HepG2 (cell line): ENCODE results near the gene RBFOX1. TPM values are rescaled to one million over a fixed set of nuclear protein-coding genes. Genes with fewer than 3 reads are reported as not detected.

Experiments
- ATAC-seq: fragments of 200-7000 bp; cut with Tn5 transposase; 3 replicates; pipeline ENCODE4 v1.9.1; 2020; ENCODE audit warnings: mild to moderate bottlenecking, moderate library complexity
- BruUV-seq: library from RNA; stranded (reverse); fragments of 400-500 nt; replicated peaks from 2 replicates; lab custom pipeline; 2021; lab: Mats Ljungman, UMichigan
- CTCF ChIA-PET: fragments of 300-600 bp; formaldehyde crosslinking; extraction: SDS; loops from one replicate; lab custom pipeline; 2021; ENCODE audit warnings: low total read pairs, inconsistent platforms, low intra/inter-chr PET ratio; lab: Yijun Ruan, JAX
- POLR2A ChIA-PET: fragments of 350-600 bp; sonication (Branson Sonifier 250); formaldehyde crosslinking; loops from one replicate; lab custom pipeline; 2020; ENCODE audit warnings: antibody characterized with exemption, inconsistent platforms; lab: Yijun Ruan, JAX
- DNase-seq: peaks from one replicate; pipeline ENCODE4 v3.0.0-alpha.2; 2015; ENCODE audit warnings: low spot score
- FAIRE-seq: peaks from 3 replicates; lab custom pipeline; 2011; peaks lifted over from hg19 to GRCh38; lab: Jason Lieb, UNC
- H2AFZ ChIP-seq: one replicate; pipeline ENCODE4 v1.6.1; 2011; ENCODE audit warnings: low read length, inconsistent platforms
- H3K27ac ChIP-seq: fragments of 300-600 bp; 3 replicates; pipeline ENCODE4 v1.8.0; 2011; ENCODE audit warnings: mixed run types, mild to moderate bottlenecking, mixed read lengths, low read length, inconsistent platforms; ENCODE audit not compliant: insufficient read depth; ENCODE audit errors: extremely low read length
- H3K27me3 ChIP-seq, 2 experiments: fragments of 200-600 bp in 1 of 2; 2 replicates in 1 of 2; 3 replicates in 1 of 2; pipeline versions ENCODE4 v1.6.0 to v1.8.0; 2011; ENCODE audit warnings: low read length in 2 of 2, mild to moderate bottlenecking in 2 of 2, moderate library complexity in 2 of 2, inconsistent platforms in 1 of 2; ENCODE audit not compliant: insufficient read depth in 2 of 2, control insufficient read depth in 1 of 2
- H3K36me3 ChIP-seq, 2 experiments: fragments of 200-600 bp in 1 of 2; replicated peaks in 1 of 2; 2 replicates in 1 of 2; 3 replicates in 1 of 2; pipeline versions ENCODE4 v1.5.1 to v1.8.0; 2011; ENCODE audit warnings: low read length in 2 of 2, inconsistent platforms in 1 of 2; ENCODE audit not compliant: insufficient read depth in 2 of 2, control insufficient read depth in 1 of 2
- H3K4me1 ChIP-seq: 2 replicates; pipeline ENCODE4 v1.5.1; 2012; ENCODE audit warnings: low read length, inconsistent platforms; ENCODE audit not compliant: insufficient read depth
- H3K4me2 ChIP-seq: 2 replicates; pipeline ENCODE4 v1.6.0; 2011; ENCODE audit warnings: low read depth, low read length, inconsistent platforms
- H3K4me3 ChIP-seq, 3 experiments: fragments of 200-600 bp in 1 of 3; sonication (generic), shearing (Covaris generic) in 1 of 3; replicated peaks in 1 of 3; 2 replicates each; pipeline ENCODE4 v1.5.1; 2011 to 2016; ENCODE audit warnings: low read length in 3 of 3, inconsistent platforms in 2 of 3, low read depth in 2 of 3, mild to moderate bottlenecking in 2 of 3, control low read depth in 1 of 3, mixed read lengths in 1 of 3; ENCODE audit not compliant: insufficient read depth in 1 of 3
- H3K79me2 ChIP-seq: one replicate; pipeline ENCODE4 v1.6.1; 2011; ENCODE audit warnings: low read length, inconsistent platforms; ENCODE audit not compliant: insufficient read depth
- H3K9ac ChIP-seq: 2 replicates; pipeline ENCODE4 v1.6.0; 2011; ENCODE audit warnings: mild to moderate bottlenecking, low read depth, low read length, inconsistent platforms; ENCODE audit not compliant: insufficient read depth
- H3K9me3 ChIP-seq: 2 replicates; pipeline ENCODE4 v1.5.1; 2012; ENCODE audit warnings: mild to moderate bottlenecking, low read length
- H4K20me1 ChIP-seq: 2 replicates; pipeline ENCODE4 v1.6.0; 2011; ENCODE audit warnings: inconsistent platforms, mild to moderate bottlenecking, low read length, moderate library complexity; ENCODE audit not compliant: insufficient read depth
- CREB1 ChIP-seq, 2 experiments: fragments of 450-650 bp in 1 of 2; IDR thresholded peaks; 2 replicates each; pipeline ENCODE4 v1.6.1; 2016 to 2017; ENCODE audit warnings: control low read depth in 1 of 2, mild to moderate bottlenecking in 1 of 2, missing compliant biosample characterization in 1 of 2, missing genetic modification characterization in 1 of 2
- KDM6A ChIP-seq: IDR thresholded peaks from 2 replicates; pipeline ENCODE4 v1.6.1; 2016; ENCODE audit warnings: low read depth
- NCOA1 ChIP-seq: sonication (generic); formaldehyde crosslinking; IDR thresholded peaks from 2 replicates; pipeline ENCODE4 v1.9.0; 2021; ENCODE audit warnings: missing genetic modification reagents
- SRSF1 ChIP-seq: fragments of 200-400 bp; formaldehyde crosslinking; optimal IDR thresholded peaks from 2 replicates; pipeline ENCODE3; 2017; ENCODE audit warnings: mild to moderate bottlenecking, low read depth, low read length, moderate library complexity
- ZNF296 ChIP-seq: sonication (generic); formaldehyde crosslinking; conservative IDR thresholded peaks from 2 replicates; pipeline ENCODE4 v1.5.0; 2020; ENCODE audit warnings: mild to moderate bottlenecking, missing genetic modification reagents
- ZNF326 ChIP-seq: sonication (generic); formaldehyde crosslinking; IDR thresholded peaks from 2 replicates; pipeline ENCODE4 v1.4.0; 2020; ENCODE audit warnings: missing genetic modification reagents, borderline replicate concordance
- ZNF432 ChIP-seq: sonication (generic); formaldehyde crosslinking; IDR thresholded peaks from 2 replicates; pipeline ENCODE4 v1.5.0; 2020; ENCODE audit warnings: missing genetic modification reagents, mild to moderate bottlenecking, borderline replicate concordance
- ZNF672 ChIP-seq: sonication (generic); formaldehyde crosslinking; IDR thresholded peaks from 2 replicates; pipeline ENCODE4 v1.8.1; 2022; ENCODE audit warnings: missing genetic modification reagents
- WGBS: methylation state at CpG from one replicate; pipeline ENCODE4 v1.1.6; 2017; ENCODE audit warnings: low lambda C conversion rate; 5-methylcytosine and 5-hydroxymethylcytosine counted together
- in situ Hi-C: cut with HindIII; loops from 2 replicates; pipeline ENCODE4 v1.10.0; 2017; ENCODE audit warnings: low pct_unique_long_range_greater_than_20kb; ENCODE audit not compliant: extremely low pct_ligation_motif_present
- intact Hi-C: fragments of 100-400 bp; cut with micrococcal nuclease; formaldehyde crosslinking; loops from one replicate; pipeline ENCODE4 v1.10.0; 2022; ENCODE audit not compliant: unreplicated experiment
- polyA plus RNA-seq, 8 experiments: library from polyadenylated mRNA; depleted of rRNA in 3 of 8; stranded (reverse) in 7 of 8; unstranded in 1 of 8; fragments of >200 nt; fragmentation: Illumina TruSeq in 4 of 8; extraction: Trizol in 4 of 8; gene quantifications; 2 replicates each; pipeline versions ENCODE4 v1.2.1 to v1.2.3, GENCODE V29; 2011 to 2016; ENCODE audit warnings: low read depth in 4 of 8, missing spikeins in 1 of 8, mixed read lengths in 1 of 8; ENCODE audit not compliant: insufficient read depth in 1 of 8
- total RNA-seq, 5 experiments: library from RNA; depleted of rRNA; stranded (reverse); fragments of >200 nt; fragmentation: Illumina TruSeq; extraction: Trizol; gene quantifications; 2 replicates each; pipeline ENCODE4 v1.2.3, GENCODE V29; 2016; ENCODE audit warnings: low read depth in 1 of 5
- TF ChIP-seq, protein P1 (sequence below): sonication (generic); formaldehyde crosslinking; IDR thresholded peaks from 2 replicates; pipeline ENCODE4 v1.9.0; 2021; ENCODE audit warnings: missing genetic modification reagents, mild to moderate bottlenecking, borderline replicate concordance
- TF ChIP-seq, protein P2 (sequence below): sonication (generic); formaldehyde crosslinking; IDR thresholded peaks from 2 replicates; pipeline ENCODE4 v1.8.1; 2023; ENCODE audit warnings: mild to moderate bottlenecking, inconsistent platforms, moderate library complexity, missing genetic modification reagents, borderline replicate concordance
- TF ChIP-seq, protein P3 (sequence below): IDR thresholded peaks from 2 replicates; pipeline ENCODE4 v1.6.1; 2016; ENCODE audit warnings: missing compliant biosample characterization, missing genetic modification reagents, borderline replicate concordance

Gene RBFOX1
- total and polyA plus RNA-seq, 2 of the 13 experiments (the other 11 are each of a cell fraction or from before 2014, with no cell fraction given) = not detected

DNA sequence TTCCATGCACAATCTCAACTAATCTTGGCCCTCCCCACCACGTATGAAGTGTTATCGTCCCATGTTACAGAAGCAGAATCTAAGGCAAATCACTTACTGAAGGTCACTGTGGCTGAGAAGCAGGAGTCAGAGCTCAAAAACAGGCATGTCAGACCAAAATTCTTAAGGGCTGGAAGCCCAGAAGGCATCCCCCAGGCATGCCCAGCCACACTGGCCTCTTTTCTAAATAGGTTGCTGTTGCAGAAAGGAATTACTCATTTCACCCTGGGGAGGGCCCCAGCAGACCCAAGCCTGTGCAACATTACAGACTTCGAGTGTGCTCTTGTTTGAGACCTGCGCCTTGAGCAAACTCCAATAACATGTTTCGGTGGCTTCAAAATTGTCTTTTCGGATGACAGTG lies 194.1 kb downstream of the RBFOX1 start:
- peaks cover 37% of the 10 kb centered on the region for H3K9me3 ChIP-seq
- H3K4me3 ChIP-seq = no peak overlapping the region
- H3K27ac ChIP-seq = no peak overlapping the region
- H3K4me2 ChIP-seq = no peak overlapping the region
- H3K9ac ChIP-seq = no peak overlapping the region
- in situ Hi-C loops = no loop called here
- intact Hi-C loops = no loop called here
- no peak for DNase-seq
- no peak for TF ChIP-seq ZNF432 (CRISPR knock-in tag)
- TF ChIP-seq KDM6A = no peak
- no peak for TF ChIP-seq ZNF672 (CRISPR knock-in tag)
- no peak for TF ChIP-seq ZNF326
- TF ChIP-seq, protein P1, sequence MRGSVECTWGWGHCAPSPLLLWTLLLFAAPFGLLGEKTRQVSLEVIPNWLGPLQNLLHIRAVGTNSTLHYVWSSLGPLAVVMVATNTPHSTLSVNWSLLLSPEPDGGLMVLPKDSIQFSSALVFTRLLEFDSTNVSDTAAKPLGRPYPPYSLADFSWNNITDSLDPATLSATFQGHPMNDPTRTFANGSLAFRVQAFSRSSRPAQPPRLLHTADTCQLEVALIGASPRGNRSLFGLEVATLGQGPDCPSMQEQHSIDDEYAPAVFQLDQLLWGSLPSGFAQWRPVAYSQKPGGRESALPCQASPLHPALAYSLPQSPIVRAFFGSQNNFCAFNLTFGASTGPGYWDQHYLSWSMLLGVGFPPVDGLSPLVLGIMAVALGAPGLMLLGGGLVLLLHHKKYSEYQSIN (CRISPR knock-in tag) = no peak
- TF ChIP-seq, protein P2, sequence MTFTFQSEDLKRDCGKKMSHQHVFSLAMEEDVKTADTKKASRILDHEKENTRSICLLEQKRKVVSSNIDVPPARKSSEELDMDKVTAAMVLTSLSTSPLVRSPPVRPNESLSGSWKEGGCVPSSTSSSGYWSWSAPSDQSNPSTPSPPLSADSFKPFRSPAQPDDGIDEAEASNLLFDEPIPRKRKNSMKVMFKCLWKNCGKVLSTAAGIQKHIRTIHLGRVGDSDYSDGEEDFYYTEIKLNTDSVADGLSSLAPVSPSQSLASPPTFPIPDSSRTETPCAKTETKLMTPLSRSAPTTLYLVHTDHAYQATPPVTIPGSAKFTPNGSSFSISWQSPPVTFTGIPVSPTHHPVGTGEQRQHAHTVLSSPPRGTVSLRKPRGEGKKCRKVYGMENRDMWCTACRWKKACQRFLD (CRISPR knock-in tag) = no peak
- no peak for TF ChIP-seq ZNF296
- TF ChIP-seq CREB1 (IDR thresholded peaks at IDR 0.05) = no peak
- TF ChIP-seq CREB1 (CRISPR knock-in tag; IDR thresholded peaks at IDR 0.05) = no peak
- TF ChIP-seq, protein P3, sequence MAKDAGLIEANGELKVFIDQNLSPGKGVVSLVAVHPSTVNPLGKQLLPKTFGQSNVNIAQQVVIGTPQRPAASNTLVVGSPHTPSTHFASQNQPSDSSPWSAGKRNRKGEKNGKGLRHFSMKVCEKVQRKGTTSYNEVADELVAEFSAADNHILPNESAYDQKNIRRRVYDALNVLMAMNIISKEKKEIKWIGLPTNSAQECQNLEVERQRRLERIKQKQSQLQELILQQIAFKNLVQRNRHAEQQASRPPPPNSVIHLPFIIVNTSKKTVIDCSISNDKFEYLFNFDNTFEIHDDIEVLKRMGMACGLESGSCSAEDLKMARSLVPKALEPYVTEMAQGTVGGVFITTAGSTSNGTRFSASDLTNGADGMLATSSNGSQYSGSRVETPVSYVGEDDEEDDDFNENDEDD (CRISPR knock-in tag) = no peak
- TF ChIP-seq SRSF1 = no peak
- TF ChIP-seq NCOA1 (CRISPR knock-in tag) = no peak
- ChIA-PET POLR2A (no interaction called here), CTCF (no interaction called here)
- no peak for ATAC-seq
- no peak for FAIRE-seq
- WGBS = 39% methylated on average over 6 of the region's 6 CpGs
- no peaks in the 10 kb centered on the region for H3K36me3 ChIP-seq
- H3K4me1 ChIP-seq = no peaks in the 10 kb centered on the region
- H3K27me3 ChIP-seq = no peaks in the 10 kb centered on the region
- H3K79me2 ChIP-seq = no peaks in the 10 kb centered on the region
- BruUV-seq = no TSS peak
- no peak overlapping the region for H2AFZ ChIP-seq
- no peaks in the 10 kb centered on the region for H4K20me1 ChIP-seq
